K562 (cell line): ENCODE data around the gene ANO1.

ENCODE experiments used
- CHD1 ChIP-seq: fragments of 200-600 bp; sonication (generic); IDR thresholded peaks from one replicate; pipeline ENCODE4 v1.6.1; 2012; ENCODE audit warnings: mild to moderate bottlenecking, moderate library complexity, low read length, inconsistent platforms
- CTCF ChIP-seq, 3 experiments: IDR thresholded peaks in 2 of 3; conservative IDR thresholded peaks in 1 of 3; 2 replicates each; pipeline ENCODE4 v1.5.1; 2011 to 2012; ENCODE audit warnings: low read length in 3 of 3, mild to moderate bottlenecking in 3 of 3, control low read depth in 2 of 3, improper control_type of control experiment in 1 of 3, inconsistent platforms in 1 of 3, low read depth in 1 of 3, mixed read lengths in 1 of 3, moderate library complexity in 1 of 3; ENCODE audit not compliant: insufficient read depth in 2 of 3
- FOXM1 ChIP-seq, 2 experiments: fragments of 450-650 bp in 1 of 2; sonication (generic) in 1 of 2; formaldehyde crosslinking in 1 of 2; IDR thresholded peaks; 2 replicates each; pipeline versions ENCODE4 v1.6.1 to v1.9.0; 2017 to 2022; ENCODE audit warnings: low read depth in 2 of 2, mild to moderate bottlenecking in 2 of 2, missing genetic modification reagents in 1 of 2, moderate library complexity in 1 of 2
- LCOR ChIP-seq: sonication (generic); formaldehyde crosslinking; IDR thresholded peaks from 2 replicates; pipeline ENCODE4 v1.8.0; 2022; ENCODE audit warnings: mild to moderate bottlenecking, missing genetic modification reagents
- MAFK ChIP-seq: IDR thresholded peaks from 2 replicates; pipeline ENCODE4 v1.6.1; 2011; ENCODE audit warnings: low read length, improper control_type of control experiment
- MXI1 ChIP-seq: IDR thresholded peaks from 2 replicates; pipeline ENCODE4 v1.6.1; 2011; ENCODE audit warnings: low read depth, mild to moderate bottlenecking, improper control_type of control experiment, low read length
- NONO ChIP-seq, 2 experiments: fragments of 200-400 bp in 1 of 2; fragments of 450-650 bp in 1 of 2; formaldehyde crosslinking in 1 of 2; IDR thresholded peaks; 2 replicates each; pipeline ENCODE4 v1.6.1; 2017; ENCODE audit warnings: low read depth in 2 of 2, mild to moderate bottlenecking in 2 of 2, moderate library complexity in 2 of 2, low read length in 1 of 2
- PCBP2 ChIP-seq: fragments of 200-400 bp; formaldehyde crosslinking; IDR thresholded peaks from 2 replicates; pipeline ENCODE4 v1.6.1; 2018; ENCODE audit warnings: low read length, low read depth, mild to moderate bottlenecking, moderate library complexity; ENCODE audit not compliant: poor library complexity, severe bottlenecking
- SMARCA5 ChIP-seq: fragments of 450-650 bp; IDR thresholded peaks from 2 replicates; pipeline ENCODE4 v1.6.1; 2016
- SMARCB1 ChIP-seq: IDR thresholded peaks from 2 replicates; pipeline ENCODE4 v1.6.1; 2011; ENCODE audit warnings: improper control_type of control experiment, low read depth; ENCODE audit not compliant: insufficient read length
- XRCC5 ChIP-seq: fragments of 200-400 bp; formaldehyde crosslinking; IDR thresholded peaks from 2 replicates; pipeline ENCODE4 v1.6.1; 2017; ENCODE audit warnings: low read depth, mild to moderate bottlenecking, low read length
- YBX1 ChIP-seq: fragments of 450-650 bp; IDR thresholded peaks from 2 replicates; pipeline ENCODE4 v1.7.1; 2016; ENCODE audit warnings: mild to moderate bottlenecking
- ZBTB11 ChIP-seq, 3 experiments: fragments of 200-800 bp in 1 of 3; fragments of 250-450 bp in 1 of 3; fragments of 450-650 bp in 1 of 3; sonication (Bioruptor Pico) in 1 of 3; sonication (Bioruptor generic) in 1 of 3; formaldehyde crosslinking in 1 of 3; IDR thresholded peaks; 2 replicates each; pipeline versions ENCODE4 v1.6.1 to v1.8.0; 2016 to 2022; ENCODE audit warnings: mild to moderate bottlenecking in 2 of 3, missing genetic modification characterization in 2 of 3, missing compliant biosample characterization in 1 of 3, moderate library complexity in 1 of 3
- ZNF408 ChIP-seq: fragments of 250-450 bp; sonication (Bioruptor Pico); IDR thresholded peaks from 2 replicates; pipeline ENCODE4 v1.4.0; 2020; ENCODE audit warnings: low read depth, mild to moderate bottlenecking, moderate library complexity

GRCh38 chr11:70146299-70146698 is 68.2 kb downstream of the ANO1 start:
- TF ChIP-seq SMARCA5 = no peak
- TF ChIP-seq YBX1 = no peak
- no peak for TF ChIP-seq XRCC5
- TF ChIP-seq PCBP2 = no peak
- TF ChIP-seq MAFK = no peak
- no peak for TF ChIP-seq CHD1
- no peak for TF ChIP-seq FOXM1 (IDR thresholded peaks at IDR 0.05; ENCODE audit: low read depth)
- TF ChIP-seq FOXM1 (CRISPR knock-in tag; IDR thresholded peaks at IDR 0.05; ENCODE audit: low read depth) = no peak
- TF ChIP-seq CTCF (IDR thresholded peaks at IDR 0.05 in 2 of 3, conservative IDR thresholded peaks at IDR 0.05 in 1 of 3; ENCODE audit: insufficient read depth in 2 of 3, low read depth in 1 of 3, low read length in 3 of 3) = no peak
- no peak for TF ChIP-seq SMARCB1
- no peak for TF ChIP-seq LCOR (CRISPR knock-in tag)
- TF ChIP-seq MXI1 = no peak
- no peak for TF ChIP-seq ZBTB11 (CRISPR knock-in tag; IDR thresholded peaks at IDR 0.05)
- no peak for TF ChIP-seq NONO (IDR thresholded peaks at IDR 0.05; ENCODE audit: low read depth in 2 of 2, low read length in 1 of 2)
- TF ChIP-seq ZNF408 = no peak
